ACC112 (cell line): ENCODE measurements around the gene WSB2.
"Not testable (repeated sequence)": the region's sequence is repeated elsewhere in the genome, so short reads cannot be mapped to it uniquely, and the experiment has no call there.

ENCODE experiments used
- H2AFZ ChIP-seq: fragments of 200-600 bp; sonication (generic); one replicate; pipeline ENCODE4 v1.6.0; 2017; ENCODE audit warnings: antibody characterized with exemption, low read length; ENCODE audit not compliant: unreplicated experiment
- H3K27ac ChIP-seq: fragments of 200-600 bp; sonication (generic); 2 replicates; pipeline ENCODE4 v1.5.1; 2014; ENCODE audit warnings: low read depth, mild to moderate bottlenecking, antibody characterized with exemption, low read length, moderate library complexity
- H3K27me3 ChIP-seq: fragments of 200-600 bp; sonication (generic); 2 replicates; pipeline ENCODE4 v1.6.1; 2014; ENCODE audit warnings: mild to moderate bottlenecking, antibody characterized with exemption, low read length, moderate library complexity, mixed read lengths; ENCODE audit not compliant: insufficient read depth
- H3K36me3 ChIP-seq: fragments of 200-600 bp; sonication (generic); 2 replicates; pipeline ENCODE4 v1.6.1; 2016; ENCODE audit warnings: mild to moderate bottlenecking, antibody characterized with exemption, low read length, moderate library complexity, mixed read lengths; ENCODE audit not compliant: insufficient read depth
- H3K4me1 ChIP-seq: fragments of 200-600 bp; sonication (generic); one replicate; pipeline ENCODE4 v1.6.1; 2016; ENCODE audit warnings: low read length, mixed read lengths; ENCODE audit not compliant: insufficient read depth, unreplicated experiment, control insufficient read depth
- H3K4me3 ChIP-seq: fragments of 200-600 bp; sonication (generic); 2 replicates; pipeline ENCODE4 v1.5.1; 2014; ENCODE audit warnings: mild to moderate bottlenecking, low read depth, low read length
- H3K79me2 ChIP-seq: fragments of 200-600 bp; sonication (generic); one replicate; pipeline ENCODE4 v1.6.0; 2016; ENCODE audit warnings: low read length; ENCODE audit not compliant: control insufficient read depth, unreplicated experiment, insufficient read depth

WSB2 gene

DNA sequence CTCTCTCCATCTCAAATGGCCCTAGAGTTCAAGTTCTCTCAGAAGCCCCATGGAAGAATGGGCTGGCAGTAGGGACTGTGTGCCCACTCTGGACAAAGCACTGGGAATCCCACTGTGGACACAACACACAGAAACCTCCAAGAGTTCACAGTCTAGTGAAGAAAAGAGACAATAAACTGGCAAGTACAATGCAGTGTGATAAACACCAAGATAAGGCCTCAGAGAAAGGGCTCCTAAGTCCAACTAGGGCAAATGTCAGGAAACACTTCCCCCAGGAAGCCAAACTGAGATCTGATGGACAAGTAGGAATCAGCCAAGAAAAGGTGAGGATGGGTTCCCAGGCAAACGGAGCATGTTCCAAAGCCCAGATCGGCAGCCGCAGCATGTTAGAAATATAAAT is 37.4 kb upstream of the WSB2 start:
- H3K4me1 ChIP-seq, result peaks cover 10% of the 10 kb centered on the region
- no peak overlapping the region for H3K4me3 ChIP-seq
- H3K79me2 ChIP-seq, result no peaks in the 10 kb centered on the region
- H3K27me3 ChIP-seq, result no peaks in the 10 kb centered on the region
- H3K36me3 ChIP-seq, result no peaks in the 10 kb centered on the region
- H2AFZ ChIP-seq, result no peak overlapping the region
- no peak overlapping the region for H3K27ac ChIP-seq

- peaks cover 3% of the 10 kb centered on the region for H3K4me1 ChIP-seq
- H3K27me3 ChIP-seq, result no peaks in the 10 kb centered on the region
- H3K27ac ChIP-seq, result no peak overlapping the region
- no peaks in the 10 kb centered on the region for H3K79me2 ChIP-seq
- no peak overlapping the region for H2AFZ ChIP-seq
- no peaks in the 10 kb centered on the region for H3K36me3 ChIP-seq
- H3K4me3 ChIP-seq, result no peak overlapping the region
Measured at GRCh38 chr12:118094039-118094438, 33.1 kb upstream of the WSB2 start.

GRCh38 chr12:118089782-118090181 is 28.8 kb upstream of the WSB2 start:
- no peak overlapping the region for H3K4me3 ChIP-seq
- no peaks in the 10 kb centered on the region for H3K79me2 ChIP-seq
- no peaks in the 10 kb centered on the region for H3K27me3 ChIP-seq
- no peak overlapping the region for H2AFZ ChIP-seq
- no peaks in the 10 kb centered on the region for H3K36me3 ChIP-seq
- no peaks in the 10 kb centered on the region for H3K4me1 ChIP-seq
- H3K27ac ChIP-seq, result no peak overlapping the region

DNA sequence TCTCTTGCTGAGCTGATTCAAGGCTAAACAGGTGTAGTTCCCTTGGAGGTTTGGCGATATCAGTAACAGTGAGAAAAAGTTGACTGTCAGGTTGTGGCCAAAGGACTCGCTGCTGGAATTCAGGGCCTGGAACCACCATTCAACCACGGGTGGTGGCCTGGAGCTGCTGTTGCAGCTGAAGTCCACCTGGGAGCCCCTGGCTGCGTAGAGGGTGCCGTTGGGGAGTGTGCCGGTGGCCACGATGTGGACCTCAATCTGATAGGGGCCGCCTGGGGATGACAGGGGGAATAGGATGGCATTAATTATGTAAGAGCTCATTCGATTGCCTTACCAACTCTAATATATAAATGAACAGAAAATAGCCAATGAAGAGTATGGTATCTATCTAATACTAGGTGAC is 21.2 kb upstream of the WSB2 start:
- no peak overlapping the region for H3K4me3 ChIP-seq
- no peak overlapping the region for H2AFZ ChIP-seq
- no peaks in the 10 kb centered on the region for H3K27me3 ChIP-seq
- no peaks in the 10 kb centered on the region for H3K4me1 ChIP-seq
- no peaks in the 10 kb centered on the region for H3K79me2 ChIP-seq
- H3K36me3 ChIP-seq, result peaks cover 7% of the 10 kb centered on the region; the same call in 1 of the 2 replicates
- H3K27ac ChIP-seq, result no peak overlapping the region

DNA sequence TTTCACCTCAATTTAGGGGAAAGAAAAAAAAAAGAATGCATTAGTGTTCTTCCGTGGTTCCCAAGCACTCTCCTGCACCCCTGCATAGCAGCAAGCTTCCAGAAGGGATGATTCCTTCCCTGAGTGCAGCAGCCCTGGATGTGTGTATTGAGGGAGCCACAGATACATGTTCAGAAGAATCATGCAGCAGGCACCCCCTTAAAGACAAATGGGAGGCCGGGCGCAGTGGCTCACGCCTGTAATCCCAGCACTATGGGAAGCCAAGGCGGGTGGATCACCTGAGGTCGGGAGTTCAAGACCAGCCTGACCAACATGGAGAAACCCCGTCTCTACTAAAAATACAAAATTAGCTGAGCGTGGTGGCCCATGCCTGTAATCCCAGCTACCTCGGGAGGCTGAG is 20.5 kb upstream of the WSB2 start:
- H3K36me3 ChIP-seq, H3K4me1 ChIP-seq, H3K79me2 ChIP-seq, H3K27me3 ChIP-seq, H3K27ac ChIP-seq, H2AFZ ChIP-seq, H3K4me3 ChIP-seq: not testable (repeated sequence)

- Histone ChIP-seq H3K4me3 (no peak overlapping the region), H3K27me3 (no peaks in the 10 kb centered on the region), H3K79me2 (no peaks in the 10 kb centered on the region), H3K4me1 (no peaks in the 10 kb centered on the region), H2AFZ (no peak overlapping the region), H3K27ac (no peak overlapping the region), H3K36me3 (peaks cover 7% of the 10 kb centered on the region; the same call in 1 of the 2 replicates)
Measured at GRCh38 chr12:118073768-118074167, 12.8 kb upstream of the WSB2 start.

DNA sequence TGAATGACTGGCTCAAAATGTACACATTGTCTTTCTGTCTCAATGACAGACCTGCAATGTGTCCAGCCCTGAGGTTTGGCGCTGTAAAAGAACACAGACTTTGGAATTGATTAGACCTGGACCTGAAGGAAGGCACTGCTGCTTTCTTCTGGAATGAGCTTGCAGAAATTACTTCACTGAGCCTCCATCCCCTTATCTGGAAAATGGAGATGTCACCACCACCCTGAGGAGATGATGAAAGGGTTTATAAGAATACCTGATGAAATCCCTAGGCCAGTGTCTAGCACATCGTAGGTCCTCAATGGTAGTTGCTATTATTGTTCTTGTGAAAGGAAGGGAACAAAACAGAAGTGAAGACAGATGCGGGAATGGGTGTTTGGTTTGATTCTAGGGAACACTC is 9.7 kb upstream of the WSB2 start:
- Histone ChIP-seq H2AFZ (no peak overlapping the region), H3K4me3 (no peak overlapping the region), H3K27ac (no peak overlapping the region), H3K36me3 (no peaks in the 10 kb centered on the region), H3K79me2 (no peaks in the 10 kb centered on the region), H3K4me1 (no peaks in the 10 kb centered on the region), H3K27me3 (no peaks in the 10 kb centered on the region)

GRCh38 chr12:118068445-118068844 is 7.5 kb upstream of the WSB2 start:
- Histone ChIP-seq H3K4me1 (no peaks in the 10 kb centered on the region), H3K27me3 (no peaks in the 10 kb centered on the region), H3K27ac (no peak overlapping the region), H3K36me3 (no peaks in the 10 kb centered on the region), H3K79me2 (no peaks in the 10 kb centered on the region), H3K4me3 (no peak overlapping the region), H2AFZ (no peak overlapping the region)

GRCh38 chr12:118065380-118065779 is 4.4 kb upstream of the WSB2 start:
- Histone ChIP-seq H3K27me3 (no peaks in the 10 kb centered on the region), H2AFZ (no peak overlapping the region), H3K4me1 (peaks cover 5% of the 10 kb centered on the region), H3K27ac (no peak overlapping the region), H3K4me3 (no peak overlapping the region), H3K36me3 (no peaks in the 10 kb centered on the region), H3K79me2 (peaks cover 15% of the 10 kb centered on the region)

GRCh38 chr12:118064608-118065007 is 3.6 kb upstream of the WSB2 start:
- no peak overlapping the region for H2AFZ ChIP-seq
- no peaks in the 10 kb centered on the region for H3K36me3 ChIP-seq
- H3K27me3 ChIP-seq, result no peaks in the 10 kb centered on the region
- H3K27ac ChIP-seq, result no peak overlapping the region
- peaks cover 22% of the 10 kb centered on the region for H3K79me2 ChIP-seq
- no peak overlapping the region for H3K4me3 ChIP-seq
- peaks cover 7% of the 10 kb centered on the region for H3K4me1 ChIP-seq

GRCh38 chr12:118063576-118064391 is 2.8 kb upstream of the WSB2 start:
- no peak overlapping the region for H2AFZ ChIP-seq
- H3K4me1 ChIP-seq, result peaks cover 15% of the 10 kb centered on the region
- H3K4me3 ChIP-seq, result no peak overlapping the region
- no peak overlapping the region for H3K27ac ChIP-seq
- H3K79me2 ChIP-seq, result peaks cover 31% of the 10 kb centered on the region
- H3K27me3 ChIP-seq, result no peaks in the 10 kb centered on the region
- H3K36me3 ChIP-seq, result no peaks in the 10 kb centered on the region
